ENCODE data around the gene IZUMO1. TPM values are rescaled to one million over a fixed set of nuclear protein-coding genes. Genes with fewer than 3 reads are reported as not detected.

The IZUMO1 gene
- total RNA-seq, 1 experiment from 2014 or later: not detected

DNA sequence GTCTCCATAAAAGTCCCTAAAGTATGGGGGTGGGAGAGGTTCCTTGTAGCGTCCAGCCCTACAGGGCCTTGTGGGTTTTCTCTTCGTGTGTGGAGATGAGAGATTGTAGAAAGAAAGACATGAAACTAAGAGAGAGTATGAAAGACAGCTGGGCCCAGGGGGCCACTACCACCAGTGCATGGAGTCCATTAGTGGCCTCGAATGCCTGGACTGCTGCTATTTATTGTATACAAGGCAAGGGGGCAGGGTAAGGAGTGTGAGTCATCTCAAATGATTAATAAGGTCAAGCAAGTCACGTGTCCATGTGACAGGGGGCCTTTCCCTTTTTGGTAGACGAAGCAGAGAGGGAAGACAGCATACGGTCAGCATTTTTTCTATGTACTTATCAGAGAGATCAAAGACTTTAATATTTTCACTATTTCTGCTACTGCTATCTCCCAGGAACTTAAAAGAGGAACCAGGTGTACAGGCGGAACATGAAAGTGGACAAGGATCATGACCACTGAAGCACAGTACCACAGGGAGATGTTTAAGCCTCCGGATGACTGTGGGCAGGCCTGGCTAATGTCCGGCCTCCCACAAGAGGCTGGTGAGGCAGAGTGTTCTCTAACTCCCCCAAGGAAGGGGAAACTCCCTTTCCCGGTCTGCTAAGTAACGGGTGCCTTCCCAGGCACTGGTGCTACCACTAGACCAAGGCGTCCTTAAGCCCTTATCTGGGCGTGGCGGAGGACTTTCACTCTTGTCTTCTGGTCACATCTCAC is 34.1 kb upstream of the IZUMO1 start:
- DNase-seq: no peak
- no peak overlapping the region for H3K4me2 ChIP-seq (ENCODE audit: low read depth, low read length, poor library complexity, severe bottlenecking)

DNA sequence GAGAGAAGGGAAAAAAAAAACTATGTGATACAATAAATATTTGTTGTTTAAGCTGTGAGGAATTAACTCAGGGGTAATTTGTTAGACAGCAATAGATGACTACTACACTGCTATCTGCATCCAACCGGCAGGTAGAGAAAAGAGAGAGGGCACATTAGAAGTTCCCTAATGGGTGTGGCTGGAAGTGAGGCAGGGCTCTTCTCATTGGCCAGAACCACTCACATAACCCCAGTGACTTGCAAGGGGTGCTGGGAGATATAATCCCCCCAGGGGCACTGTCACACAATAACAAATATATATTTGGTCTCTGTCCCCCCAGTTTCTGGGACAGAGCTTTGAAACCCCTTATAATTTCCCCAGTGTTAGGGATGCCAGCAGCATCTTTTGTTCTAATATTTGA is 32.9 kb upstream of the IZUMO1 start:
- Histone ChIP-seq H2AFZ (ENCODE audit: low read length) (no peak overlapping the region), H3K4me2 (ENCODE audit: low read depth, low read length, poor library complexity, severe bottlenecking) (no peak overlapping the region), H3K9ac (ENCODE audit: low read length) (no peak overlapping the region), H3K36me3 (ENCODE audit: insufficient read depth, low read length) (no peaks in the 10 kb centered on the region), H4K20me1 (ENCODE audit: insufficient read depth, low read depth, low read length) (no peaks in the 10 kb centered on the region), H3K9me2 (replicated peaks; ENCODE audit: insufficient read depth, low read length) (no peaks in the 10 kb centered on the region), H3K9me3 (ENCODE audit: low read length) (no peaks in the 10 kb centered on the region), H3K27ac (ENCODE audit: low read length) (no peak overlapping the region), H3K4me3 (ENCODE audit: low read length) (no peak overlapping the region), H3K79me2 (ENCODE audit: low read length) (no peaks in the 10 kb centered on the region), H3K27me3 (ENCODE audit: low read length) (no peaks in the 10 kb centered on the region), H3K4me1 (ENCODE audit: low read length) (peaks cover 4% of the 10 kb centered on the region; the same call in 1 of the 2 replicates)
- DNase-seq: peak; percentile 78

More for the DNA sequence above, 34.1 kb upstream of the IZUMO1 start:
- no peaks in the 10 kb centered on the region for H3K79me2 ChIP-seq (ENCODE audit: low read length)
- H3K36me3 ChIP-seq (ENCODE audit: insufficient read depth, low read length): no peaks in the 10 kb centered on the region
- no peaks in the 10 kb centered on the region for H3K9me3 ChIP-seq (ENCODE audit: low read length)
- H2AFZ ChIP-seq (ENCODE audit: low read length): no peak overlapping the region
- peaks cover 4% of the 10 kb centered on the region; the same call in 1 of the 2 replicates for H3K4me1 ChIP-seq (ENCODE audit: low read length)
- no peak overlapping the region for H3K4me3 ChIP-seq (ENCODE audit: low read length)
- H3K27ac ChIP-seq (ENCODE audit: low read length): no peak overlapping the region
- no peak overlapping the region for H3K9ac ChIP-seq (ENCODE audit: low read length)
- no peaks in the 10 kb centered on the region for H4K20me1 ChIP-seq (ENCODE audit: insufficient read depth, low read depth, low read length)
- H3K9me2 ChIP-seq (replicated peaks; ENCODE audit: insufficient read depth, low read length): no peaks in the 10 kb centered on the region
- H3K27me3 ChIP-seq (ENCODE audit: low read length): no peaks in the 10 kb centered on the region

DNA sequence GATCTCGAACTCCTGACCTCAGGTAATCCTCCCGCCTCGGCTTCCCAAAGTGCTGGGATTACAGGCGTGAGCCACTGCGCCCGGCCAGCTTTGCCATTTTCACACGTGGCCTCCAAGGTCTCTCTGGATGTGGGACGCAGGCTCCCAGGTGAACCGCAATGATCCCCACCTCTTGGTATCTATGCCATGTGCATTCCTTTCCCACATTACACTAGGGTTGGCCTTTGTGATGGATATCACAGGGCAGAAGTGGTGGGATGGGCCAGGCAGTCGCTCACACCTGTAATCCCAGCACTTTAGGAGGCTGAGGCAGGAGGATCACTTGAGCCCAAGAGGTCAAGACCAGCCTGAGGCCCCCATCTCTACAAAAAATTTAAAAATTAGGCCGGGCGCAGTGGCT is 31.0 kb upstream of the IZUMO1 start:
- H3K9me2 ChIP-seq (replicated peaks; ENCODE audit: insufficient read depth, low read length): no peaks in the 10 kb centered on the region
- no peak for DNase-seq
- H3K9me3 ChIP-seq (ENCODE audit: low read length): no peaks in the 10 kb centered on the region
- H2AFZ ChIP-seq (ENCODE audit: low read length): no peak overlapping the region
- H3K4me1 ChIP-seq (ENCODE audit: low read length): peaks cover 4% of the 10 kb centered on the region; the same call in 1 of the 2 replicates
- H3K27ac ChIP-seq (ENCODE audit: low read length): no peak overlapping the region
- H3K36me3 ChIP-seq (ENCODE audit: insufficient read depth, low read length): no peaks in the 10 kb centered on the region
- H3K4me3 ChIP-seq (ENCODE audit: low read length): no peak overlapping the region
- no peaks in the 10 kb centered on the region for H4K20me1 ChIP-seq (ENCODE audit: insufficient read depth, low read depth, low read length)
- H3K9ac ChIP-seq (ENCODE audit: low read length): no peak overlapping the region
- H3K4me2 ChIP-seq (ENCODE audit: low read depth, low read length, poor library complexity, severe bottlenecking): no peak overlapping the region
- H3K79me2 ChIP-seq (ENCODE audit: low read length): no peaks in the 10 kb centered on the region
- no peaks in the 10 kb centered on the region for H3K27me3 ChIP-seq (ENCODE audit: low read length)

DNA sequence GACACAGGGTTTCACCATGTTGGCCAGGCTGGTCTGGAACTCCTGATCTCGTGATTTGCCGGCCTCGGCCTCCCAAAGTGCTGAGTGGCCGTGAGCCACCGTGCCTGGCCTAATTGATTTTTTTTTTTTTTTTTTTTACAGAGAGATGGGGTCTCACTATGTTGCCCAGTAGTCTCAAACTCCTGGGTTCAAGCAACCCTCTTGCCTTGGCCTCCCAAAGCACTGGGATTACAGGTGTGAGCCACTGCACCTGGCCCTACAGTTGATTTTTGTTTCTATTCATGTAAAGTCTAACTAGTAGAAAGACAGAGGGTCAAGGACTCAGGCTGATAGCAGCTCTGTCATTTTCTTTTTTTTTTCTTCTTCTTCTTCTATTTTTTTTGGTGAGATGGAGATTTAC is 30.4 kb upstream of the IZUMO1 start:
- H3K9me3 ChIP-seq (ENCODE audit: low read length): no peaks in the 10 kb centered on the region
- no peak overlapping the region for H3K4me2 ChIP-seq (ENCODE audit: low read depth, low read length, poor library complexity, severe bottlenecking)
- H3K9ac ChIP-seq (ENCODE audit: low read length): no peak overlapping the region
- H3K79me2 ChIP-seq (ENCODE audit: low read length): no peaks in the 10 kb centered on the region
- H4K20me1 ChIP-seq (ENCODE audit: insufficient read depth, low read depth, low read length): no peaks in the 10 kb centered on the region
- no peaks in the 10 kb centered on the region for H3K9me2 ChIP-seq (replicated peaks; ENCODE audit: insufficient read depth, low read length)
- H3K27me3 ChIP-seq (ENCODE audit: low read length): no peaks in the 10 kb centered on the region
- no peak overlapping the region for H2AFZ ChIP-seq (ENCODE audit: low read length)
- no peak overlapping the region for H3K4me3 ChIP-seq (ENCODE audit: low read length)
- H3K4me1 ChIP-seq (ENCODE audit: low read length): peaks cover 4% of the 10 kb centered on the region; the same call in 1 of the 2 replicates
- DNase-seq: no peak
- H3K36me3 ChIP-seq (ENCODE audit: insufficient read depth, low read length): no peaks in the 10 kb centered on the region
- no peak overlapping the region for H3K27ac ChIP-seq (ENCODE audit: low read length)

DNA sequence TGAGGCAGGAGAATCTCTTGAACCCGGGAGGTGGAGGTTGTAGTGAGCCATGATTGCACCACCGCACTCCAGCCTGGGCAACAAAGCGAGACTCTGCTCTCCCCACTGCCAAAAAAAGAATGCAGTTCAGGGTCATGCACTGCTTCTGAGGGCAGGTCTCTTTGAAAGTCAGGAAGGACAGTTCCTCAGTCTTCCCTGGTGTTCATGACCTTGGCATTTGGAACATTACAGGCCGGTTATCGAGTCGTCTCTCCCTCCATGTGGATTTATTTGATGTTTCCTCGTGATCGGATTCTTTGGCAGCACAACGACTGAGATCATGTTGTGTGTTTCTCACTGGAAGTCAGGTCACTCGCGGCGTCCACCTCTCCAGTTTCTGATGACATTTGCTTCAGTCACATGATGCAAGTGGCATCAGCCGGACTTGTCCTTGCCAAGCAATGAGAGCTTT is 25.8 kb upstream of the IZUMO1 start:
- no peak overlapping the region for H3K27ac ChIP-seq (ENCODE audit: low read length)
- H4K20me1 ChIP-seq (ENCODE audit: insufficient read depth, low read depth, low read length): no peaks in the 10 kb centered on the region
- no peak overlapping the region for H3K9ac ChIP-seq (ENCODE audit: low read length)
- no peaks in the 10 kb centered on the region for H3K36me3 ChIP-seq (ENCODE audit: insufficient read depth, low read length)
- no peaks in the 10 kb centered on the region for H3K79me2 ChIP-seq (ENCODE audit: low read length)
- H3K9me3 ChIP-seq (ENCODE audit: low read length): no peaks in the 10 kb centered on the region
- H3K4me3 ChIP-seq (ENCODE audit: low read length): no peak overlapping the region
- H3K27me3 ChIP-seq (ENCODE audit: low read length): no peaks in the 10 kb centered on the region
- no peaks in the 10 kb centered on the region for H3K4me1 ChIP-seq (ENCODE audit: low read length)
- H3K9me2 ChIP-seq (replicated peaks; ENCODE audit: insufficient read depth, low read length): no peaks in the 10 kb centered on the region
- H2AFZ ChIP-seq (ENCODE audit: low read length): no peak overlapping the region
- no peak overlapping the region for H3K4me2 ChIP-seq (ENCODE audit: low read depth, low read length, poor library complexity, severe bottlenecking)
- DNase-seq: no peak

DNA sequence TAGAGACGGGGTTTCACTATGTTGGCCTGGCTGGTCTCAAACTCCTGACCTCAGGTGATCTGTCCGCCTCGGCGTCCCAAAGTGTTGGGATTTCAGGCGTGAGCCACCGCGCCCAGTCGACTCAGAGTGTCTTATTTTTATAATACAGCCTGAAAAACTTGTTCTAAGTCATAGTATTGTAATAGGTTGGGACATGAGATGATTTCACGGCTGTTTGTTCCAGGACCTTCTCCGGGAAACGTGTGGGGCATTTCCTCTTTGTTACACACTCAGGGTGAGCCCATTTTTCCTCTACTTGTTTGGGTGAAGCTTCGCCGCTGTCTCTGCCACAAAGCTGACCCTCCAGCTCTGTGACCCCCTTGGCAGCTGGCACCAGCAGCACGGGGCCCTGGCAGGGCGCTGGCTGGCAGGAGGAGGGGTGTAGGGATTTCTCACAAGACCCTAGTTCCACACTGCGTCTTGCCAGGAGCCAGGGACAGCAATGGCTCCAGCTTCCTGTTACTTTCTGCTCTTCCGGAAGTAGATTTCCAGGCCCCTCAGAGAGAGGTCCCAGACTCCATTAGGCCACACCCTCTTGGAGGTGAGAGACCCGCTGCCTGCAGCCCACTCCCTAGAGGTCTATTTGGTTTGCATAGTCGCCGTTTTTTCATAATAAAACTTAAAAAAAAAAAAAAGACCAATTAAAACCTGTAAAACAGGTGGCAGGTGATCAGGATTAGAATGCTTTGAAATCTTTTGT is 24.2 kb upstream of the IZUMO1 start:
- Histone ChIP-seq H4K20me1 (ENCODE audit: insufficient read depth, low read depth, low read length) (no peaks in the 10 kb centered on the region), H3K27ac (ENCODE audit: low read length) (no peak overlapping the region), H3K4me1 (ENCODE audit: low read length) (no peaks in the 10 kb centered on the region), H3K36me3 (ENCODE audit: insufficient read depth, low read length) (no peaks in the 10 kb centered on the region), H3K4me2 (ENCODE audit: low read depth, low read length, poor library complexity, severe bottlenecking) (no peak overlapping the region), H3K79me2 (ENCODE audit: low read length) (no peaks in the 10 kb centered on the region), H3K27me3 (ENCODE audit: low read length) (no peaks in the 10 kb centered on the region), H3K9me2 (replicated peaks; ENCODE audit: insufficient read depth, low read length) (no peaks in the 10 kb centered on the region), H3K9ac (ENCODE audit: low read length) (no peak overlapping the region), H3K4me3 (ENCODE audit: low read length) (no peak overlapping the region), H2AFZ (ENCODE audit: low read length) (peak overlapping the region; percentile 20; the same call in 1 of the 2 replicates), H3K9me3 (ENCODE audit: low read length) (no peaks in the 10 kb centered on the region)
- DNase-seq: no peak

DNA sequence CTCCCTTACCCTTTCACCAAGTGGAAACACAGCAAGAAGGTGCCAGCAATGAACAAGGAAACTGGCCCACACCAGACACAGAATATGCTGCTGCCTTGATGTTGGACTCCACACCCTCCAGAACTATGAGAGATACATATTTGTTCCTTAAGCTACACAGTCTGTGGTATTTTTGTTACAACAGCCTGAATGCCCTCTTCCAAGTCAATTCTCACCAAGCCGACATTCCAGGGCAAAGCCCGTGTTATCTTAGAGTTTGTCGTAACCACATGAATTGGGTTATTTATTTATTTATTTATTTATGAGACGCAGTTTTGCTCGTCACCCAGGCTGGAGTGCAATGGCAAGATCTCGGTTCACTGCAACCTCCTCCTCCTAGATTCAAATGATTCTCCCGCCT is 23.6 kb upstream of the IZUMO1 start:
- Histone ChIP-seq H2AFZ (ENCODE audit: low read length) (no peak overlapping the region), H3K27ac (ENCODE audit: low read length) (no peak overlapping the region), H3K4me2 (ENCODE audit: low read depth, low read length, poor library complexity, severe bottlenecking) (no peak overlapping the region), H3K9me2 (replicated peaks; ENCODE audit: insufficient read depth, low read length) (no peaks in the 10 kb centered on the region), H3K9ac (ENCODE audit: low read length) (no peak overlapping the region), H3K27me3 (ENCODE audit: low read length) (no peaks in the 10 kb centered on the region), H3K4me1 (ENCODE audit: low read length) (no peaks in the 10 kb centered on the region), H3K9me3 (ENCODE audit: low read length) (no peaks in the 10 kb centered on the region), H4K20me1 (ENCODE audit: insufficient read depth, low read depth, low read length) (no peaks in the 10 kb centered on the region), H3K79me2 (ENCODE audit: low read length) (no peaks in the 10 kb centered on the region), H3K4me3 (ENCODE audit: low read length) (no peak overlapping the region), H3K36me3 (ENCODE audit: insufficient read depth, low read length) (no peaks in the 10 kb centered on the region)
- no peak for DNase-seq

DNA sequence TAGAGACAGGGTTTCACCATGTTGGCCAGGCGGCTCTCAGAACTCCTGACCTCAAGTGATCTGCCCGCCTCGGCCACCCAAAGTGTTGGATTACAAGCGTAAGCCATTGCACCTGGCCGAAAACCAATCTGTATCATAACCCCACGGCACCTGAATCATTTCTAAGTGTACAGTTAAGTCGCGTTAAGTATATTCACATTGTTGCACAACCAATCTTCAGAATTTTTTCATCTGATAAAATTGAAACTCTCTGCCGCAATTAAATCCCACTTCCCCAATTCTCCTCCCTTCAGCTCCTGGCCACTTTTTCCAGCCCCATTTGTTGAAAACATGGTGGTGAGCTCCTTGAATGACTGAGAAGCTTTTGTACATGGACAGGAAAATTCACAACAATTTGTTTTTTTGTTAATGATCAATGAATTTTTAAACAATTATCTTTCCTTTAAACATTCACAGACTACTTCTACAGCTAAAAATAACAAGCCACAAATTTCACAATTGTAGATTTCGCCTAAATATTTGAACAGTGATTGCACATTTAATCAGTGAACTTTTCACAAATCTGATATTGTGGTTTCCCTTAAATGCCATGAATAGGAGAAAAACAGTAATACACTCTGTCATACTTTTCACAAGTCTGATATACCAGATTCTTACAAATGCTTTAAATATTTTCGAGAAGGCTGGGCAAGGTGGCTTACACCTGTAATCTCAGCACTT is 22.4 kb upstream of the IZUMO1 start:
- DNase-seq: no peak
- H3K27ac ChIP-seq (ENCODE audit: low read length): no peak overlapping the region
- H3K4me2 ChIP-seq (ENCODE audit: low read depth, low read length, poor library complexity, severe bottlenecking): no peak overlapping the region
- no peak overlapping the region for H2AFZ ChIP-seq (ENCODE audit: low read length)
- H3K9me2 ChIP-seq (replicated peaks; ENCODE audit: insufficient read depth, low read length): no peaks in the 10 kb centered on the region
- H3K4me1 ChIP-seq (ENCODE audit: low read length): no peaks in the 10 kb centered on the region
- no peaks in the 10 kb centered on the region for H3K36me3 ChIP-seq (ENCODE audit: insufficient read depth, low read length)
- H3K9me3 ChIP-seq (ENCODE audit: low read length): no peaks in the 10 kb centered on the region
- no peaks in the 10 kb centered on the region for H3K27me3 ChIP-seq (ENCODE audit: low read length)
- H4K20me1 ChIP-seq (ENCODE audit: insufficient read depth, low read depth, low read length): no peaks in the 10 kb centered on the region
- no peak overlapping the region for H3K9ac ChIP-seq (ENCODE audit: low read length)
- no peaks in the 10 kb centered on the region for H3K79me2 ChIP-seq (ENCODE audit: low read length)
- no peak overlapping the region for H3K4me3 ChIP-seq (ENCODE audit: low read length)
